ENCODE measurements around the gene CNGA3. TPM values are rescaled to one million over a fixed set of nuclear protein-coding genes. Genes with fewer than 3 reads are reported as not detected.
A peak's percentile ranks its signal among the peaks of the same experiment; 100 is the strongest.
"Not testable (repeated sequence)": the region's sequence is repeated elsewhere in the genome, so short reads cannot be mapped to it uniquely, and the experiment has no call there.

Gene CNGA3
- total and polyA plus RNA-seq, 4 experiments from 2014 or later: not detected

GRCh38 chr2:98307131-98307696 lies 39.0 kb upstream of the CNGA3 start:
- H3K4me1 ChIP-seq (ENCODE audit: insufficient read depth, low read length); intact Hi-C loops (cut with micrococcal nuclease); H3K4me1 Mint-ChIP-seq; H3K27me3 ChIP-seq (ENCODE audit: insufficient read depth, low read length); H3K4me3 ChIP-seq (ENCODE audit: low read length in 2 of 2); H3K27ac ChIP-seq (ENCODE audit: low read depth, low read length); CTCF ChIA-PET (ENCODE audit: partially characterized antibody); H3K9me3 ChIP-seq (ENCODE audit: control insufficient read depth in 1 of 2, low read length in 2 of 2); DNase-seq; H3K4me3 Mint-ChIP-seq; H3K36me3 Mint-ChIP-seq; H3K9me3 Mint-ChIP-seq; POLR2A ChIA-PET (ENCODE audit: partially characterized antibody); H3K36me3 ChIP-seq (ENCODE audit: insufficient read depth, low read length): not testable (repeated sequence)
- H3K27ac Mint-ChIP-seq: peak overlapping the region in 1 of 7 donors; percentile 1
- H3K27me3 Mint-ChIP-seq: peaks cover 28 to 31% of the 10 kb centered on the region in 2 donors

GRCh38 chr2:98308068-98308467 lies 38.2 kb upstream of the CNGA3 start:
- no peaks in the 10 kb centered on the region for H3K4me1 ChIP-seq (ENCODE audit: insufficient read depth, low read length)
- no peak overlapping the region for H3K27ac ChIP-seq (ENCODE audit: low read depth, low read length)
- H3K4me3 ChIP-seq (ENCODE audit: low read length in 2 of 2): no peak overlapping the region
- H3K27me3 ChIP-seq (ENCODE audit: insufficient read depth, low read length): no peaks in the 10 kb centered on the region
- Mint-ChIP-seq H3K27me3 (peaks cover 30 to 34% of the 10 kb centered on the region in 2 donors), H3K9me3 (peaks cover 0 to 4% (median 0%) of the 10 kb centered on the region in 8 donors), H3K4me1 (no peaks in the 10 kb centered on the region), H3K27ac (no peak overlapping the region), H3K4me3 (no peak overlapping the region), H3K36me3 (no peaks in the 10 kb centered on the region)
- DNase-seq: no peak
- H3K9me3 ChIP-seq (ENCODE audit: control insufficient read depth in 1 of 2, low read length in 2 of 2): no peaks in the 10 kb centered on the region
- CTCF ChIA-PET (ENCODE audit: partially characterized antibody): no interaction called here
- POLR2A ChIA-PET (ENCODE audit: partially characterized antibody): no interaction called here
- intact Hi-C loops (cut with micrococcal nuclease): no loop called here
- no peaks in the 10 kb centered on the region for H3K36me3 ChIP-seq (ENCODE audit: insufficient read depth, low read length)

GRCh38 chr2:98308532-98308931 lies 37.7 kb upstream of the CNGA3 start:
- intact Hi-C loops (cut with micrococcal nuclease): no loop called here

GRCh38 chr2:98309580-98309979 lies 36.7 kb upstream of the CNGA3 start:
- no peak overlapping the region for H3K27ac Mint-ChIP-seq
- Histone ChIP-seq H3K9me3 (ENCODE audit: control insufficient read depth in 1 of 2, low read length in 2 of 2) (no peaks in the 10 kb centered on the region), H3K27ac (ENCODE audit: low read depth, low read length) (no peak overlapping the region), H3K36me3 (ENCODE audit: insufficient read depth, low read length) (no peaks in the 10 kb centered on the region), H3K4me3 (ENCODE audit: low read length in 2 of 2) (no peak overlapping the region), H3K4me1 (ENCODE audit: insufficient read depth, low read length) (no peaks in the 10 kb centered on the region), H3K27me3 (ENCODE audit: insufficient read depth, low read length) (no peaks in the 10 kb centered on the region)
- no peak overlapping the region for H3K4me3 Mint-ChIP-seq
- POLR2A ChIA-PET (ENCODE audit: partially characterized antibody): no interaction called here
- intact Hi-C loops (cut with micrococcal nuclease): no loop called here
- CTCF ChIA-PET (ENCODE audit: partially characterized antibody): no interaction called here
- DNase-seq: no peak
- peaks cover 27 to 28% of the 10 kb centered on the region in 2 donors for H3K27me3 Mint-ChIP-seq
- H3K9me3 Mint-ChIP-seq: peaks cover 0 to 4% (median 0%) of the 10 kb centered on the region in 8 donors
- H3K36me3 Mint-ChIP-seq: no peaks in the 10 kb centered on the region
- H3K4me1 Mint-ChIP-seq: no peaks in the 10 kb centered on the region

More at GRCh38 chr2:98308532-98308931, 37.7 kb upstream of the CNGA3 start:
- H3K27me3 Mint-ChIP-seq: peaks cover 30 to 32% of the 10 kb centered on the region in 2 donors
- H3K9me3 Mint-ChIP-seq: peaks cover 0 to 4% (median 0%) of the 10 kb centered on the region in 8 donors
- Histone ChIP-seq H3K4me3 (ENCODE audit: low read length in 2 of 2) (no peak overlapping the region), H3K36me3 (ENCODE audit: insufficient read depth, low read length) (no peaks in the 10 kb centered on the region), H3K4me1 (ENCODE audit: insufficient read depth, low read length) (no peaks in the 10 kb centered on the region), H3K27ac (ENCODE audit: low read depth, low read length) (no peak overlapping the region), H3K27me3 (ENCODE audit: insufficient read depth, low read length) (no peaks in the 10 kb centered on the region), H3K9me3 (ENCODE audit: control insufficient read depth in 1 of 2, low read length in 2 of 2) (no peaks in the 10 kb centered on the region)
- no peak for DNase-seq
- no peaks in the 10 kb centered on the region for H3K4me1 Mint-ChIP-seq
- CTCF ChIA-PET (ENCODE audit: partially characterized antibody): no interaction called here
- POLR2A ChIA-PET (ENCODE audit: partially characterized antibody): no interaction called here
- H3K36me3 Mint-ChIP-seq: no peaks in the 10 kb centered on the region
- H3K4me3 Mint-ChIP-seq: no peak overlapping the region
- peak overlapping the region in 1 of 7 donors; percentile 61 for H3K27ac Mint-ChIP-seq

- H3K4me3 ChIP-seq (ENCODE audit: low read length in 2 of 2): no peak overlapping the region
- Mint-ChIP-seq H3K9me3 (peaks cover 0 to 2% (median 0%) of the 10 kb centered on the region in 8 donors), H3K4me1 (no peaks in the 10 kb centered on the region), H3K27me3 (peaks cover 24% of the 10 kb centered on the region in 2 donors), H3K27ac (no peak overlapping the region), H3K4me3 (no peak overlapping the region), H3K36me3 (no peaks in the 10 kb centered on the region)
- intact Hi-C loops (cut with micrococcal nuclease): no loop called here
- no peak for DNase-seq
- no peaks in the 10 kb centered on the region for H3K27me3 ChIP-seq (ENCODE audit: insufficient read depth, low read length)
- ChIA-PET POLR2A (ENCODE audit: partially characterized antibody) (no interaction called here), CTCF (ENCODE audit: partially characterized antibody) (no interaction called here)
- H3K36me3 ChIP-seq (ENCODE audit: insufficient read depth, low read length): no peaks in the 10 kb centered on the region
- no peaks in the 10 kb centered on the region for H3K9me3 ChIP-seq (ENCODE audit: control insufficient read depth in 1 of 2, low read length in 2 of 2)
- H3K27ac ChIP-seq (ENCODE audit: low read depth, low read length): no peak overlapping the region
- H3K4me1 ChIP-seq (ENCODE audit: insufficient read depth, low read length): no peaks in the 10 kb centered on the region
Observed at GRCh38 chr2:98310010-98310409, 36.2 kb upstream of the CNGA3 start.

- DNase-seq: no peak
- no peaks in the 10 kb centered on the region for H3K36me3 Mint-ChIP-seq
- Histone ChIP-seq H3K9me3 (ENCODE audit: control insufficient read depth in 1 of 2, low read length in 2 of 2) (no peaks in the 10 kb centered on the region), H3K4me3 (ENCODE audit: low read length in 2 of 2) (no peak overlapping the region), H3K4me1 (ENCODE audit: insufficient read depth, low read length) (no peaks in the 10 kb centered on the region), H3K36me3 (ENCODE audit: insufficient read depth, low read length) (no peaks in the 10 kb centered on the region), H3K27ac (ENCODE audit: low read depth, low read length) (no peak overlapping the region), H3K27me3 (ENCODE audit: insufficient read depth, low read length) (no peaks in the 10 kb centered on the region)
- CTCF ChIA-PET (ENCODE audit: partially characterized antibody): interaction anchor here (1.0 kb wide), 1 partner anchor 504 kb away, joined by 3 read pairs; no protein-coding TSS in a partner anchor
- POLR2A ChIA-PET (ENCODE audit: partially characterized antibody): no interaction called here
- H3K27me3 Mint-ChIP-seq: peaks cover 20% of the 10 kb centered on the region in 2 donors
- H3K4me1 Mint-ChIP-seq: no peaks in the 10 kb centered on the region
- no peak overlapping the region for H3K4me3 Mint-ChIP-seq
- no peak overlapping the region for H3K27ac Mint-ChIP-seq
- intact Hi-C loops (cut with micrococcal nuclease): no loop called here
- H3K9me3 Mint-ChIP-seq: no peaks in the 10 kb centered on the region
Observed at GRCh38 chr2:98311090-98311489, 35.2 kb upstream of the CNGA3 start.

- Histone ChIP-seq H3K27ac (ENCODE audit: low read depth, low read length) (no peak overlapping the region), H3K4me3 (ENCODE audit: low read length in 2 of 2) (no peak overlapping the region), H3K27me3 (ENCODE audit: insufficient read depth, low read length) (no peaks in the 10 kb centered on the region), H3K4me1 (ENCODE audit: insufficient read depth, low read length) (no peaks in the 10 kb centered on the region), H3K9me3 (ENCODE audit: control insufficient read depth in 1 of 2, low read length in 2 of 2) (no peaks in the 10 kb centered on the region), H3K36me3 (ENCODE audit: insufficient read depth, low read length) (no peaks in the 10 kb centered on the region)
- Mint-ChIP-seq H3K36me3 (no peaks in the 10 kb centered on the region), H3K27ac (no peak overlapping the region), H3K27me3 (peaks cover 20 to 25% of the 10 kb centered on the region in 2 donors), H3K4me3 (no peak overlapping the region), H3K9me3 (no peaks in the 10 kb centered on the region), H3K4me1 (no peaks in the 10 kb centered on the region)
- DNase-seq: no peak
- POLR2A ChIA-PET (ENCODE audit: partially characterized antibody): no interaction called here
- intact Hi-C loops (cut with micrococcal nuclease): no loop called here
- CTCF ChIA-PET (ENCODE audit: partially characterized antibody): no interaction called here
Observed at GRCh38 chr2:98311771-98312545, 34.3 kb upstream of the CNGA3 start.
